ENCODE data around the gene SLC9A7. TPM values are rescaled to one million over a fixed set of nuclear protein-coding genes. Genes with fewer than 3 reads are reported as not detected.

SLC9A7 gene
- total RNA-seq, 2 experiments from 2014 or later: 5.3 to 7.4 TPM

DNA sequence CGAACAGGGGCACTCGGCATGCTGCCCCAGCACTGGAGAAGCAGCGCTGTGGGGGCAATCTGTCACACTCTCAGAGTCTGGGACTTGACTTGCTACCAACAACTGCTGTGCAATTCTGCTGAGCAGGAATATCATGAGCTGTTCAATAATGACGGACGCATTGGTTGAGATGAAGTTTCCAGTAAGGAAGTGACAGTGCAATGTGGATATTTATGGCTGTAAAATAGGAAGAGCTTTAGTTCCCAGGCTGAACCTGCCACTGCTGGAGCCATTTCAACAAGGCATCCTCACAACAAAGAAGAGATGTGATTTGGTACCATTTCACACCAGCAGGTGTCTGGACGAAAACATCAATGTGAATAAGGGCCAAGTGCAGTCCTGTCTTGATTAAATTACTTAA lies 161.1 kb downstream of the SLC9A7 start:
- no peak overlapping the region for H3K27ac Mint-ChIP-seq
- ChIA-PET CTCF (interaction anchor here (1.2 to 1.5 kb wide), 2 partner anchors 29 to 31 kb away, joined by 3 read pairs; no protein-coding TSS in a partner anchor), POLR2A (no interaction called here)
- H3K4me3 Mint-ChIP-seq: no peak overlapping the region
- H3K36me3 Mint-ChIP-seq (ENCODE audit: low read depth): peaks cover 32% of the 10 kb centered on the region
- peaks cover 12% of the 10 kb centered on the region for H3K4me1 Mint-ChIP-seq
- H3K9me3 Mint-ChIP-seq: no peaks in the 10 kb centered on the region
- no peak for DNase-seq
- H3K27me3 Mint-ChIP-seq: no peaks in the 10 kb centered on the region

DNA sequence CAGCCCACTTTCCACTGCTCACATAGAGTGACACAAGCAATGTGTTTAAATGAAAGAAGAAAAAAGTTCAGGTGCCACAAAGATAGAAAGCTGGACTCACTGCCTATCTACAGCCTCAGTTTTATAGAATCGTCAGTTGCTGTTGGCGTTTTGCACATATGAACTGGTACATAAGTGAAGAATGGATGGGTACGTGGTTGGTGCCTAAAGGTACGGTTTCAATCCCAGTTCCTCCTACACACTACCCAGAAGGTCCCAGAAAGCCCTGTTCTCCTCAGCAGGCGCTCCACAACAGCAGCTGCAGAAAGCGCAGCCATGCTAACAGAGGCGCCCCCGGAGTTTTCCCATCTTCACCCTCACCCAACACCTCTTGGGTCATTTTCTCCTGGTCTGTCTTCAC lies 161.7 kb downstream of the SLC9A7 start:
- H3K4me3 Mint-ChIP-seq: no peak overlapping the region
- H3K9me3 Mint-ChIP-seq: no peaks in the 10 kb centered on the region
- H3K27me3 Mint-ChIP-seq: no peaks in the 10 kb centered on the region
- DNase-seq: no peak
- POLR2A ChIA-PET: no interaction called here
- CTCF ChIA-PET: interaction anchor here (0.7 to 1.5 kb wide), 2 partner anchors 7 to 30 kb away, joined by 3 read pairs; no protein-coding TSS in a partner anchor
- H3K36me3 Mint-ChIP-seq (ENCODE audit: low read depth): peaks cover 30% of the 10 kb centered on the region
- H3K4me1 Mint-ChIP-seq: peaks cover 13% of the 10 kb centered on the region
- H3K27ac Mint-ChIP-seq: no peak overlapping the region

GRCh38 chrX:46595084-46595483 lies 163.8 kb downstream of the SLC9A7 start:
- POLR2A ChIA-PET: no interaction called here
- peaks cover 21% of the 10 kb centered on the region for H3K36me3 Mint-ChIP-seq (ENCODE audit: low read depth)
- H3K27me3 Mint-ChIP-seq: no peaks in the 10 kb centered on the region
- CTCF ChIA-PET: interaction anchor here (0.6 kb wide), 1 partner anchor 248 kb away, joined by 4 read pairs; no protein-coding TSS in a partner anchor
- no peaks in the 10 kb centered on the region for H3K9me3 Mint-ChIP-seq
- no peak overlapping the region for H3K27ac Mint-ChIP-seq
- H3K4me1 Mint-ChIP-seq: peaks cover 21% of the 10 kb centered on the region
- no peak overlapping the region for H3K4me3 Mint-ChIP-seq
- DNase-seq: no peak

- Mint-ChIP-seq H3K27ac (no peak overlapping the region), H3K4me1 (peaks cover 45% of the 10 kb centered on the region), H3K36me3 (ENCODE audit: low read depth) (peaks cover 22% of the 10 kb centered on the region), H3K4me3 (no peak overlapping the region), H3K9me3 (no peaks in the 10 kb centered on the region), H3K27me3 (no peaks in the 10 kb centered on the region)
- ChIA-PET CTCF (interaction anchor here (0.6 to 1.2 kb wide), 8 partner anchors 10 to 1404 kb away, joined by 3 to 5 read pairs (median 4); no protein-coding TSS in a partner anchor), POLR2A (interaction anchor here (0.6 kb wide), 1 partner anchor 206 kb away, joined by 5 read pairs; no protein-coding TSS in a partner anchor)
- DNase-seq: no peak
Observed at GRCh38 chrX:46589977-46590723, 168.8 kb downstream of the SLC9A7 start.

DNA sequence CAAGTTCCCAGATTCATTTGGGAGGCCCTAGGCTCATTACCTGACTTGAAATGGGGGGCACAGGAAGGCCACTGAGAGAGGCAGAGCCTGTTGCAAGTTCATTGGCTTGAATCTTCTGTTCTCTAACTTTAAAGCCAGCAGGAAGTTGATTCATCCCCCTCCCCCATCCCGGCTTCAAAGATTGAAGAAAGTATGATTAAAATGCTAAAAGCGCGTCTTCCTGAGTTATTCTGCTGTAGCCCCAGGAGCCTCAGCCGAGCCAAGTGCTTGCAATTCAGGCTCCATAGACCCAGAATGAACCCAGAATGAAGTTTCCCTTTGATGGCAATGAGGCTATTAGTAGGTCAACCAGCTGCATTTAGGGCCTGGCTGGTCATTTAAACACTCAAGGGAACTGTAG lies 170.7 kb downstream of the SLC9A7 start:
- Mint-ChIP-seq H3K36me3 (ENCODE audit: low read depth) (peaks cover 19% of the 10 kb centered on the region), H3K9me3 (no peaks in the 10 kb centered on the region), H3K27me3 (no peaks in the 10 kb centered on the region), H3K27ac (peak overlapping the region; percentile 92), H3K4me1 (peaks cover 42% of the 10 kb centered on the region), H3K4me3 (peak overlapping the region; percentile 59)
- CTCF ChIA-PET: interaction anchor here (0.7 to 1.7 kb wide), 3 partner anchors 11 to 765 kb away, joined by 3 to 7 read pairs (median 4); no protein-coding TSS in a partner anchor
- DNase-seq: peak; percentile 65
- POLR2A ChIA-PET: no interaction called here

DNA sequence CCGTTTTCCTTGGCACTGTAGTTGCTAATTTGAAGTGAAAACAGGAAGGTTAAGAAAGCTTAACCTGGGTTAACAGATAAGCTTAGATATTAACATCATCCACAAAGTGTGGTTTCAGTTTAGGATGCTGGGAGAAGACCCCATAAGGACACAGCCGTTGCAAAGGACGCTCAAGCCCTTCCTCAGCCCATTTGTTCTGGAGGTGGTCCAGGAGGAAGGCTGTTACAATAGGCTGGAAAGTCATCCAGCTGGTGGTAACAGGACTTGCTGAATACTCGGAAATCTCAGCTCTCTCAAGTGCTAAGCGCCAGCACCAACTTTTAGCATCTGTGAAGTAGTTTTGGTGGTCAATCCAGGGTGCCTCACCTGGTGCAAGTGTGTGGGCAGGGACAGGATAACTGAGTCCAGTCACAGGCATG lies 171.2 kb downstream of the SLC9A7 start:
- Mint-ChIP-seq H3K36me3 (ENCODE audit: low read depth) (peaks cover 19% of the 10 kb centered on the region), H3K27me3 (no peaks in the 10 kb centered on the region), H3K4me1 (peaks cover 42% of the 10 kb centered on the region), H3K9me3 (no peaks in the 10 kb centered on the region), H3K27ac (peak overlapping the region; percentile 92), H3K4me3 (peak overlapping the region; percentile 59)
- DNase-seq: no peak
- POLR2A ChIA-PET: no interaction called here
- CTCF ChIA-PET: interaction anchor here (0.6 to 1.7 kb wide), 3 partner anchors 10 to 446 kb away, joined by 3 to 7 read pairs (median 3); no protein-coding TSS in a partner anchor

DNA sequence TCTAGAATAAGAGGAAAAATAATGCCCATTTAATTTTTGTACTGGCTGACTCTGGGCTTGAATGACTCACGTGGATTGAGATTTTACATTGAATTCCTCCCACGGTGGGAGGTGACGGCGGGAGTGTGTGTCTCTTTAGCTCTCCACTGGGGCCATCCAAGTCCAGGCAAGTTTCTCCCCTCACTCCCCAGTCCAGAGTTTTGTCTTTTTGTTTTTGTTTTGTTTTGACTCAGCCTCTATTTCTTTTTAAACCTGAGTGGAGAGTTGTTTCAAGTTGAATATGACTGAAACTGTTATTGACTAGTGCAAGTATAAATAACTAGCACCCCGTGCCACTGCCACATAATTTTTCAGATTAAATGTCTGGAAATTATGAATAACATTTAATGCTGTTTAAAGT lies 171.8 kb downstream of the SLC9A7 start:
- peak overlapping the region; percentile 59 for H3K4me3 Mint-ChIP-seq
- H3K9me3 Mint-ChIP-seq: no peaks in the 10 kb centered on the region
- CTCF ChIA-PET: interaction anchor here (0.6 to 1.7 kb wide), 3 partner anchors 10 to 447 kb away, joined by 3 to 7 read pairs (median 3); no protein-coding TSS in a partner anchor
- H3K27ac Mint-ChIP-seq: peak overlapping the region; percentile 79
- POLR2A ChIA-PET: no interaction called here
- no peak for DNase-seq
- peaks cover 43% of the 10 kb centered on the region for H3K4me1 Mint-ChIP-seq
- no peaks in the 10 kb centered on the region for H3K27me3 Mint-ChIP-seq
- H3K36me3 Mint-ChIP-seq (ENCODE audit: low read depth): peaks cover 16% of the 10 kb centered on the region

DNA sequence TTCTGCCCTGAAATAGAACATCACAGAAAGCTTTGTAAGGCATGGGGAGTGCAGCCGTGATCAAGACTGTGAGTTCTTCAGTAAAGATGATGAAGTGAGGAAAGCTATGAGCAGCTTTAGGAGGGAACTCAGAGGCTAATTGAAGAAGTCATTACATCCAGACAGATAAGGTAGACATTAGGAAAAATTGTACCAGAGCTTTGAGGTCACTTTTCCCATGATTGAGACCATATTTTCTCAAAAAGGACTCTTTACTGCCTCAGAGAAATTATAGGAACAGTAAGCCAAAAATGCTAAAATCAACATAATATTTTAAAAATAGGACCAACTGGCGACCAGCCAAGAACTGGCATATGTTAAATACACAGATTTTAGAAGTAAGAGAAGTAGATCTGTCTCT lies 174.2 kb downstream of the SLC9A7 start:
- Mint-ChIP-seq H3K27ac (no peak overlapping the region), H3K4me1 (peaks cover 33% of the 10 kb centered on the region), H3K36me3 (ENCODE audit: low read depth) (peaks cover 16% of the 10 kb centered on the region), H3K4me3 (no peak overlapping the region), H3K9me3 (no peaks in the 10 kb centered on the region), H3K27me3 (no peaks in the 10 kb centered on the region)
- DNase-seq: no peak
- ChIA-PET POLR2A (no interaction called here), CTCF (no interaction called here)

- no peak for DNase-seq
- H3K36me3 Mint-ChIP-seq (ENCODE audit: low read depth): peaks cover 26% of the 10 kb centered on the region
- no peaks in the 10 kb centered on the region for H3K9me3 Mint-ChIP-seq
- ChIA-PET POLR2A (no interaction called here), CTCF (no interaction called here)
- no peaks in the 10 kb centered on the region for H3K27me3 Mint-ChIP-seq
- H3K4me1 Mint-ChIP-seq: peaks cover 33% of the 10 kb centered on the region
- H3K27ac Mint-ChIP-seq: no peak overlapping the region
- no peak overlapping the region for H3K4me3 Mint-ChIP-seq
Observed at GRCh38 chrX:46582966-46583365, 176.0 kb downstream of the SLC9A7 start.

GRCh38 chrX:46582325-46582724 lies 176.6 kb downstream of the SLC9A7 start:
- CTCF ChIA-PET: no interaction called here
- no peak for DNase-seq
- POLR2A ChIA-PET: no interaction called here
- H3K9me3 Mint-ChIP-seq: no peaks in the 10 kb centered on the region
- peaks cover 31% of the 10 kb centered on the region for H3K36me3 Mint-ChIP-seq (ENCODE audit: low read depth)
- no peak overlapping the region for H3K27ac Mint-ChIP-seq
- H3K4me1 Mint-ChIP-seq: peaks cover 33% of the 10 kb centered on the region
- no peaks in the 10 kb centered on the region for H3K27me3 Mint-ChIP-seq
- H3K4me3 Mint-ChIP-seq: no peak overlapping the region

DNA sequence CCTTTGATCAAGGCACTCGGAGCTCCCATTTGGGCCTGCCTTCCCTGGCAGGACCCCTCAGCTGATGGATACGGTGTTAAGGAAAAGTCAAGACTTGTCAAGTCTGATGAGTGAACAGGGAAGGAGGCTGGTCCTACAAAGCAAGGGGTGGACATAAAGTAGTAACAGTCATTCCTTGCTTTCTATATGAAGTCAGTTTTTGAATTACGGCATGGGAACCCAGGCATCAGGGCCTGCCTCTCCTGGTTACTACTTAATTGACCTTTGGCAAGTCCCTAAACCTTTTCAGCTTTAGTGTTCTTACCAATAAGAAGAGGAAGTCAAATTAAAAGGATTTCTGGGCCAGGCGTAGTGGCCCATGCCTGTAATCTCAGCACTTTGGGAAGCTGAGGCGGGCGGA lies 178.3 kb downstream of the SLC9A7 start:
- DNase-seq: no peak
- Mint-ChIP-seq H3K9me3 (no peaks in the 10 kb centered on the region), H3K36me3 (ENCODE audit: low read depth) (peaks cover 35% of the 10 kb centered on the region), H3K4me3 (no peak overlapping the region), H3K27me3 (no peaks in the 10 kb centered on the region), H3K27ac (no peak overlapping the region), H3K4me1 (peaks cover 37% of the 10 kb centered on the region)
- ChIA-PET POLR2A (no interaction called here), CTCF (no interaction called here)

DNA sequence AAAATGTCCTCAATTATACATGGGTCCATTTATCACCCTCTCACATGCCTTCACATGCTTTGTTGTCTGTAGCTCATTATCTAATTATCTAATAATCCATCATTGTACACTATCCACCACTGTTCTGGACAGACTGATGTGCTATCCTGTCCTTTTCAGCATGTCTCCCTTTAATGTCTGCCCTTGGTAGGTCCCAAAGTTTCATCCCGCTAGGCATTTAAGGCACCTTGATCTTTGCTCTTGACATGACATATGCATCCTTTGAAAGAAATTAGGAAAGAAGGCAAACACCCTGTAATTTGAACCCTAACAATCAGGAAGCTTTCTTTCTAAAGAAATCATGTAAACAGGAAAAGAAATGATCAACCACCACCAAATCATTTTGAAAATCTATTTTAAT lies 179.7 kb downstream of the SLC9A7 start:
- no peak for DNase-seq
- no peak overlapping the region for H3K4me3 Mint-ChIP-seq
- no peak overlapping the region for H3K27ac Mint-ChIP-seq
- H3K36me3 Mint-ChIP-seq (ENCODE audit: low read depth): peaks cover 35% of the 10 kb centered on the region
- H3K27me3 Mint-ChIP-seq: no peaks in the 10 kb centered on the region
- H3K4me1 Mint-ChIP-seq: peaks cover 35% of the 10 kb centered on the region
- CTCF ChIA-PET: interaction anchor here (0.6 to 0.7 kb wide), 3 partner anchors 15 to 1363 kb away, joined by 3 to 7 read pairs (median 4); no protein-coding TSS in a partner anchor
- no peaks in the 10 kb centered on the region for H3K9me3 Mint-ChIP-seq
- POLR2A ChIA-PET: no interaction called here

DNA sequence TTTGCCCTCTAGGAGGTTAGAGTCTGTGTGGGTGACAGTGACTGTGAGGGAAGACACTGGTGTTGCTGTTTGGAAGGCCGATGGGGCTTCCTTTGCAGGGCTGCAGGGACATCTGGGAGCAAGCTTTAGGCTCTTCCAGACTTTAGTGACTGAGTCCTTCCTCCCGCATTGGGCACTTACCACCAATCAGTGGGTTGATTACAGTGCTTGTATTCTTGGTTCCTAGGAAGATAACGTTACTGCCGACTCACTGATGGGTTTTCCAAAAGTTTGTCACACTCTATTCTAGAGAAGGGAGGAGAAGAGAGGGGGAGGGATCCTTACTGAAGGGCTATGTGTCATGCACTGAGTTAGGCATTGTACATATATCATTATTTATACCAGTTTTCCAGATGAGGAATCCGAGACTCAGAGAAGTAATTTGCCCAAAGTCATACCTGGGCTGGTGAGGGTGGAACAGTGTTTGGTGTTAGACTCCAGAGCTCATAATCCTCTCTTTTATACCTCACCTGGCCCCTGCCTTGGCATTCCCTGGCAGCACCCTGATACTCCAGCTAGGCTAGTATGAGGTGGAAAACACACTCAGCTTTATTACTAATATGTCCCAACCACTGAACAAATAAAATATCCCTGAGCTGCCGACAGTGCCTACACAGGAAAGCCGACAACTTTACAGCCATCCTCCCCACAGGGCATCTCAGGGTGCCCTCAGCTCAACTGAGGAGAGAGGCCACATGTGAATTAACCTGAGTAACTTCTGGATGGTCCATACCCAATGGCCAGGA lies 181.5 kb downstream of the SLC9A7 start:
- DNase-seq: no peak
- Mint-ChIP-seq H3K4me3 (peak overlapping the region; percentile 81), H3K4me1 (peaks cover 41% of the 10 kb centered on the region), H3K9me3 (no peaks in the 10 kb centered on the region), H3K27me3 (no peaks in the 10 kb centered on the region), H3K27ac (peak overlapping the region; percentile 50), H3K36me3 (ENCODE audit: low read depth) (peaks cover 31% of the 10 kb centered on the region)
- ChIA-PET POLR2A (no interaction called here), CTCF (interaction anchor here (0.6 to 1.7 kb wide), 4 partner anchors 10 to 278 kb away, joined by 3 to 7 read pairs (median 3); no protein-coding TSS in a partner anchor)

Data from activated CD4-positive, alpha-beta T cell treated with anti-CD3 and anti-CD28 coated beads, Interleukin-2, amount 10 ng/mL, durations not matched to agents 7 days and 5 days (primary cell).